HCEC 1CT (cell line): ENCODE data around the gene JAG2.

Experiments
- DNase-seq: peaks from one replicate; pipeline ENCODE4 v3.0.0-alpha.2; 2017

Gene JAG2

GRCh38 chr14:105148604-105149145 lies 19.9 kb downstream of the JAG2 start:
- no peak for DNase-seq

GRCh38 chr14:105147671-105148603 lies 20.6 kb downstream of the JAG2 start:
- DNase-seq: no peak

DNA sequence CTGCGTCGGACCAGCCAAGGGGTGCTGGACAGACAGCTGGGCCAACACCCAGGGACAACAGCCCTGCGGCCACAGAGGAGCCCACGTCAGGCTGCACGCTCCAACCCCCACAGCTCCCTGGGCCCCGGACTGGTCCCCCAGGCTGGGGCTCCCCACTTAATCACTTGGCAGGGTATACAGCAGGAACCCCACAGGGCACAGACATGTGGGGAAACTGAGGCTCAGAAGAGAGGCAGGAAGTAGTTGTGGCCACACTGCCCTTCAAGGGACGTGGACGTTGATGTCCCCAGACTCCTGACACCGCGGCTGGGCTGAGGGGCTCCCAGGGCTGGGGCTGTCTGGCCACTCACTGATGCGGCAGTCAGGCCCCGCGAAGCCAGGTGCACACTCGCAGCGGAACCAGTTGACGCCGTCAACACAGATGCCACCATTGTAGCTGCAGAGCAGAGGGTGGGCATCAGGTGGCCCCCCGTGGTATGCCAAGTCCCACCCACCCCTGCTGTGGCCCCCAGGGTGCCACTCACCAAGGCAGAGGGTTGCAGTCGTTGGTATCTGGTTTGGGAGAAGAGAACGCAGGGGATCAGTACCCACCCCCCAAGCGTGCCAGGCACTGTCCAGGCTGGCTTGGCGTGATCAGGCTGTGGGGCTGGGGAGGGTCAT lies 21.5 kb downstream of the JAG2 start:
- DNase-seq: no peak

- DNase-seq: no peak
Observed at GRCh38 chr14:105146181-105146975, 22.2 kb downstream of the JAG2 start.

- DNase-seq: no peak
Observed at GRCh38 chr14:105145381-105146180, 23.0 kb downstream of the JAG2 start.

- DNase-seq: no peak
Observed at GRCh38 chr14:105144666-105145380, 23.8 kb downstream of the JAG2 start.

GRCh38 chr14:105144026-105144665 lies 24.4 kb downstream of the JAG2 start:
- no peak for DNase-seq

GRCh38 chr14:105143451-105144025 lies 25.0 kb downstream of the JAG2 start:
- DNase-seq: no peak

- no peak for DNase-seq
Observed at GRCh38 chr14:105142651-105143450, 25.7 kb downstream of the JAG2 start.

GRCh38 chr14:105141486-105142281 lies 26.9 kb downstream of the JAG2 start:
- no peak for DNase-seq

GRCh38 chr14:105141026-105141425 lies 27.6 kb downstream of the JAG2 start:
- DNase-seq: no peak

DNA sequence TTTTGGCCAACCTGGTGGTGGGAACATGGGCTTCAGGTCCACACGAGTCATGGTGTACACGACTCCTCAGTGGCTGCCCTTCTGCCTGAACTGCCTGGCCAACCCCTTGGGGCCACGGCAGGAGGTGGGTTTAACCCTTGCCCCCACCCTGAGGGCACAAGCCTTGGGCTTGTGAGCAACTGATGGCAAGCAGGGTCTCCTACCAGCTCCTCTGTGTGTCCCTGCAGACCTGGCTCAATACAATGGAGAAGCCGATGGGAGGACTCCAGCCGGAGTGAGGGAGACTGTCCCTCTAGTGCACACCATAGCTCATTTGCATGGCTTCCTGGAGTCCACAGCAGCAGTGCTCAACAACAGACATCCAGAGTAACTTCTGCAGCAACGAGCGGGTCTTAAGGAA lies 28.0 kb downstream of the JAG2 start:
- DNase-seq: no peak

DNA sequence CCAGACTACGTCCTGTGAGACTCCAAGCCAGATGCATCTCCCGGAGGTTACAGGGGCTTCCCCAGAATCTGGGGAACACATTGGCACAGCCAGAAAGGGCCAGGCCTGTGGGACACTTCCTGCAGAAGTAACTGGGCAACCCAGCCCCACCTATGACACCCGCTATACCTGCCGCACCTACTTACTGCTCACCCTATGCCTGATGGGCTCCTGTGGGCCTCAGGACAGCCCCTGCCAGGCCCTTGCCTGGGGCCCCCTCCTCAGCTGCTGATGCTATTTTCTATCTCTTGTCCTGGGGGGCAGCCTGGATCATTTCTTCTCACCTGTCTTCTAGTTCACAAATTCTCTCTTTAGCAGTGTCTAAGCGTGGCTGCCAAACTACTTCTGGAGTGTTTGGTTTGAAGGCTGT lies 28.7 kb downstream of the JAG2 start:
- DNase-seq: no peak

- no peak for DNase-seq
Observed at GRCh38 chr14:105139212-105139825, 29.3 kb downstream of the JAG2 start.

DNA sequence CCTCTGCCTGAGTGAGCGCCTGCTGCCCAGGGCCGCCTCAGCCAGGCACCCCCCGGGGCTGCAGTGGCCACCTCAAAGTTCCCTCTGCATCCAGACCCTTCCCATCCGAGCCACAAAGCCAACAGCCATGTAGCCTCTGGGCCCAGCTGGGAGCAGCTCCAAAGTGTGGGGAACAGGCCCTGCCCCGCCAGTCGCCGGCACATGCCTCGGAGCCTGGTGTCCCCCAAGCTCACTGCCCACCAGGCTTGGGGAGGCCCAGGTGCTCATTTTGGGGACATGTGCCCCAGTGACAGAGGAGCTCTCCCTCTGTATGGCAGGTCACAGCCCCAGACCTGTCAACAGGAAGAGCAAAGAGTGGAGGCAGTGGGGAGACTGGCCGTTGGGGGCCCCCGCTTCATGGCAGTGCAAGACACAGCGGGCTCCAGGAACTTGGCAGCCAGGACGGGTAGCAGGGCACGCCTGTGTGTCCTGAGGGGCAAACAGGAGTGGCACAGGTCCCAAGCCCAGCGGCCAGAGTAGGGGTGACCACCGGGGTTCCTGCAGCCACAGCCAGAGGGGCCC lies 29.9 kb downstream of the JAG2 start:
- DNase-seq: no peak

DNA sequence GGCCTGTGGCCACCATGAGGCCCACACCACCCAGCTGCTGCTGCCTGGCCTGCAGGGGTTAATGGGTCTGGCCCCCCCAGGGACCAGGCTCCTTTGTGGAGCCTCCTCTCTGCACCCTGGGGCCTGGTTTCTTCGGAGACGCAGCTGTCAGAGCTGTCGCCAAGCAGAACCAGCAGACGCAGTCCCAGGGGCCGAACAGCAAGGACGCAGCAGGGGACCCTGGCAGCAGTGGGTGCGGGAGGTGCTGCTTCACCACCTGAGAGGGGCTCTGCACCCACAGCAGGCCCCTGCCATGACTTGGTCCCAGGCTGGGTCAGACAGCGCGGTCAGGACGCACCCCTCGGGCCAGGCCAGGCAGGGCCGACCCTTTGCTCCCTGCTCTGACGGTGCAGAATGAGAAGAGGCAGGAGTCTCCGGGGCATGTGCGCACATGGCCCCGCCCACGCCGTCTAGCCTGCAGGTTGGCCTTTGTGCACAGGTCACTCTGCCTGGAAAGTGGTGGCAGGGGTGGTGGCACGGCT lies 30.5 kb downstream of the JAG2 start:
- no peak for DNase-seq

GRCh38 chr14:105137481-105138020 lies 31.0 kb downstream of the JAG2 start:
- DNase-seq: no peak
